Skin of body (tissue), 2 donors: ENCODE measurements around the gene CCT4. TPM values are rescaled to one million over a fixed set of nuclear protein-coding genes. Genes with fewer than 3 reads are reported as not detected.
A peak's percentile ranks its signal among the peaks of the same experiment; 100 is the strongest.
"Not testable (repeated sequence)": the region's sequence is repeated elsewhere in the genome, so short reads cannot be mapped to it uniquely, and the experiment has no call there.

Source experiments
- DNase-seq: peaks from one replicate; lab custom pipeline; 2025; lab: John Stamatoyannopoulos, UW
- total RNA-seq: library from RNA; depleted of rRNA; stranded (reverse); fragments of >200 nt; gene quantifications from one replicate; pipeline ENCODE4 v1.2.3, GENCODE V29; 2014

CCT4 gene, protein sequence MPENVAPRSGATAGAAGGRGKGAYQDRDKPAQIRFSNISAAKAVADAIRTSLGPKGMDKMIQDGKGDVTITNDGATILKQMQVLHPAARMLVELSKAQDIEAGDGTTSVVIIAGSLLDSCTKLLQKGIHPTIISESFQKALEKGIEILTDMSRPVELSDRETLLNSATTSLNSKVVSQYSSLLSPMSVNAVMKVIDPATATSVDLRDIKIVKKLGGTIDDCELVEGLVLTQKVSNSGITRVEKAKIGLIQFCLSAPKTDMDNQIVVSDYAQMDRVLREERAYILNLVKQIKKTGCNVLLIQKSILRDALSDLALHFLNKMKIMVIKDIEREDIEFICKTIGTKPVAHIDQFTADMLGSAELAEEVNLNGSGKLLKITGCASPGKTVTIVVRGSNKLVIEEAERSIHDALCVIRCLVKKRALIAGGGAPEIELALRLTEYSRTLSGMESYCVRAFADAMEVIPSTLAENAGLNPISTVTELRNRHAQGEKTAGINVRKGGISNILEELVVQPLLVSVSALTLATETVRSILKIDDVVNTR
- total RNA-seq: 96.8 TPM

DNA sequence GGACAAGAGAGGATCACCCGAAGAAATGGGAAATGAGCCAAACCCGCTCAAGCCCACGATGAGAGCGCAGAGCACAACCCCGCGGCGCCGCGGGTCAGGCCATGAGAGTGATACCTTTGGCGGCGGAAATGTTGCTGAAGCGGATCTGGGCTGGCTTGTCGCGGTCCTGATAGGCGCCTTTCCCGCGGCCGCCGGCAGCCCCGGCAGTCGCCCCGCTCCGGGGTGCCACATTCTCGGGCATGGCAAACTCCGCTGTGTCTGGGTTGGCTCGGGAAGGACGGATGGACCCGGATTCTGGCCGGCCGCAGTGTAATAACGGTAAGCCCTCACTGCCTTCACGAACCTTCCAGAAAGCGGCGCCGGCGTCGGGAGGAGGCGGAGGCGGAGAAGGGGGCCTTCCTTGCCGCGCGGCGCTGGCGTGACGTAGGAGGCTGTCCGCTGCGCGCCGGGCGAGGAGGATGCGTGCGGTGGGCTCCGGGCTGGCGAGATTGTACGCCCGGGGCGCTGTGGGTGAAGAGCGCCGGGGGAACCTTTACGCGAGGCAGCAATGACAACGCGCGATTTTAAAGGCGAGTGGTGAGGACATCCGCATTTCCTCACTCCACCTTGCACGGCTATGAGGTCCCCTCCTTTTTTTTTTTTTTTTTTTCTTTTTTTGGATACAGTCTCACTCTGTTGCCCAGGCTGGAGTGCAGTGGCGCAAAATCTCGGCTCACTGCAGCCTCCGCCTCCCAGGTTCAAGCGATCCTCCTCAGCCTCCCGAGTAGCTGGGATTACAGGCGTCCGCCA, at the start of gene CCT4:
Gene CCT4, minus strand, starts transcription at position 390 of the 789 bp plus-strand sequence. Its CDS starts 149 bp downstream, at position 241.
- peak; percentile 87 for DNase-seq

DNA sequence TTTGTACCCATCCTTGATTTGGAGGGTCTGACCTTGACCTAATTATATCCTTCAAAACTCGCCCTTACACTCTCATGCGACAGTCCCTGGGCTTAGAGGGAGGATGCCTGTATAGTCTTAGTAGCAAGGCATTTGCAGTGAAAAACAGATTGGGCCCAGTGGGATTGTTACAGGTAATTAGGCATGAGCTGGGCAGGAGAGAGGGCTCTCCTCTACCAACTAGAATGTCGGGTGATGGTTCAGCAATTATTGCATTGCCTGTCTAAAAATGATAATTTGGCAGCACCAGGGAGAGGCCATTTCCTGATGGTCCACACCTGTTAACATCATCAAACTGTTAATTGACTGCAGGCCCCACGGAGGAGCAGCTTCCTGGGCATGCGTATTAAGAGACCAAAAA, 49.4 kb upstream of the CCT4 start:
- DNase-seq: no peak

DNA sequence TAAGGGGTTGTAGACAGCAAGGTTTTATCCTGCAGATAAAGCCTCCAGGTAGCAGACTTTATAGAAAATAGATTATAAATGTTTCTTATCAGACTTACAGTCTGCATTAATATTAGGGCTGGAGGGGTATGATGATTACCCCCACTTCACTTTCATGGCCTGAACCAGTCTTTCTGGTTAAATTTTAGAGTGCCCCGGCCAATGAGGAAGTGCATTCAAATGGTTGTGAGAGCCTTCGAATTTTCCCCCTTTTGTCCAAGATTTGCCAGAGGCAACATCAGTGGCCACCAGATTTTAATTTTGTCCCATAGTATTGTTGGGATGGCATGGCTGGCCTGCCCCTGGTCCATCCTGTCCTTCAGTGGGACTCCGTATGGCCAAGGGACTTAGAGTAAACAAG, 48.6 kb upstream of the CCT4 start:
- DNase-seq: no peak

DNA sequence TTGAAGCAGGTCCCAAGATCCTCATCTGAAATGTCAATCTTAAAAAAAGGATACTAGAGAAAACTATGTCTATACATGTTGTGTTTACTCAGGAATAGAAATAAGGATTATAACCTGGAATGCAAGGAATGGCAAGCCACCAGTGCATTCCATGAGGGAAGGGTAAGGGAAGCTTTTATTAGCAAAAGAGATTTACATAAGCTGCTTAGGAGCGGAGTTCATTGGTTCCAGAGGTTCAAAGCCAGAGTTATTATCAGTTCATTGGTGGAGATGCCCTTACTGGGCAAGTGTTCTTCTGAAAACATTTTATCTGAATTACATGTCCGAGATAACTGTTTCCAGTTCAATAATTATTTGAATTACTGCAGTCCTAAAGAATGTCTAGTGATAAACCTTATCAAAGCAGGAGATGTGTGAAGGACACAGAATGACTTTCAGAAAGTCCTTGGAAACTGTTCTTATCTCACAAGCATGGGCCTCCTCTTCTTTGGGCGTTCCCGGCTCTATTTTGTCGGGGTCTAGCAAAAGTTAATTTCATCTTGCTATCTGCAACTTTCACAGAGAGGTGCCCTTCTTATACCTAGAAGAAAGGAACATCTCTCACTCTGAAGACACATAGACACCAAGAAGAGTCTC, 40.5 kb upstream of the CCT4 start:
- DNase-seq: no peak

DNA sequence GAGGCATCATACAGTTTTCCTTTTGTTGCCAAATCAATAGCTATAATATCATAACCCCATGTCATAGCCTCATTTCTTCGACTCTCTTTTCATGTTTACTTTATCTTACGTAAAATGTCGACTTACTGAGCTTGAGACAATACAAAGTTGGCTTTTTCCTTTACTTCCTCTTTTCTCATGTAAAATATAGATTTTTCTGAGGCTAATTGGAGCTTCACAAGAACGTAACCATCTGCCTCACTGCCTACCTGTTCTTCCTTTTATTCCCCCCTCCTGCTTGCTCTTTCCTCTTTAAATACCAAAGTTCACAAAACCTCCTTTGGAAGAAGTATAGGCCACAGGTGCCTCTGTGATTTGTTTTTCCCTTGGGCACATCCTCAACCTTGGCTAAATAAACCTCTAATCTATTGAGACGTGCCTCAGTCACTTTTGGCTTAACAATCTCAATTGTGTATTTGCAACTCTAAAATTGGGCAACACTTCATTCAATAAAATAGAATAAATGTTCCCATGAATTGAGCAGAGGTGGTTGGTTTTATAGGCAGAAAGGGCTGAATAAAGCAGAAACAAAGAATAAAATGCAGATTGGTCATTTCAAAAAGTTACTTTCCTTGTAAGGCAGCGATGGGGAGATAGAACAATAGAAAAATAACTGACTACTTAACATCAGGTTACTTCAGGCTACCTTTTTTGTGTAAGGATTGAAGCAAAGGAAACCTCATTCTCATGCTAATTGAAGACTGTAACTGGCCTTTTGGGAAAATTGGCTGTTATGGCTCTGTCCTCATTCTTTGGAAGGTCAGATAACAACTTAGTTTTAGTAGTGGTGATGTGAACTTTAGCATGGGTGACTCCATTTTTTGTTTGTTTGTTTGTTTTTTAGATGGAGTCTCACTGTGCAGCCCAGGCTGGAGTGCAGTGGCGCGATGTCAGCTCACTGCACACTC, 38.3 kb upstream of the CCT4 start:
- DNase-seq: no peak

DNA sequence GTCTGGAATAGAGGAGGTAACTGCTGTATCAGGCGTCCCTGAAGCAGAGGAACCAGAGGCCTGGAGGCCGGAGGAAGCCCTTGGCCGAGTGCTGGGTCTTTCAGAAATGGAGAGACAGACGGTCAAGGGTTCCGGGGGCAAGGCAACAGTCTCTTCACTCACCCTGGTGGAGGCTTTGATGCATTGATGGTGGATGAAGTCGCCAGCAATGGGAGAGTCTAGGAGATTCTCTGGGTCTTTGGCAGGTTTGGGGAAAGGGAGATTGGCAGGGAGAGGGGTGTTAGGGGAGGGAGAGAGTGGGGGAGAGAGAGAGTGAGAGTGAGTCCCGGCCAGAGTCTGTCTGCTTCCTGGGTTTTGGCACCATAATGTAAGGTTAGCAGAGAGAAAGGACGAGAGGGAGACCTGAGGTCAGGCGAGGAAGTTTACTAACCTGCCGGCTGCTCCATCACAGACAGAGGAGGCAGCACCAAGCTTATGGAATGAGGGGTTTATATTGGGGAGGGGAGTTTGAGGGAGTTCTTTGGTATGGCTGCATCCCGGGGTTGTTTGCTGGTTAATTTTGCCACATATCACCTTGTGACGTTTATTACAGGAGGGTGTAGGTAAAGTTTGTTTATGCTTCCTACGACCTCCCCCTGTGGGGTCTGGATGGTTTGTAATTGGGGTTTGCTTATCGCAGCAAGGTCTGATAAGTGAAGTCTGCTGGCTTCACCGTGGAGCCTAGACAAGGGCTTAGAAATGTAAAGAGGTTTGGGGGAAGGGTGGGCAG, 36.6 kb upstream of the CCT4 start:
- no peak for DNase-seq

DNA sequence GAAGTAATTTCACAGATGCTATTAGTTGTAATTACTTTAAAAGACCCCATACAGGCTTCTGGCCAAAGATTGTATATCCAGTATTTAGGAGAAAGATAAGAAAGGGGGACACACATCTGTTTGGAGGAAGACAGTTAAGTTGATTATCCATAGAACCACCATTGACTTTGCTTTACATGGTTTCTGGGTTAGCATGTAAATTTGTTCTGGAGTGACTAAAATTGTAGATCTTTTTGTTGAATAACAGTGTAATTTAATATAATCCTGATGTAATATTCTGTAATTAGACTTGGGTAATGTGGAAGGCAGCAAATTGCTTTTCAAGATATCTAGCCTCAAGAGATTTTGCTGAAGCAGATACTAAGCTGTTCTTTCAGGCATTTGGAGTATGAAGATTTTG, 34.3 kb upstream of the CCT4 start:
- DNase-seq: no peak

DNA sequence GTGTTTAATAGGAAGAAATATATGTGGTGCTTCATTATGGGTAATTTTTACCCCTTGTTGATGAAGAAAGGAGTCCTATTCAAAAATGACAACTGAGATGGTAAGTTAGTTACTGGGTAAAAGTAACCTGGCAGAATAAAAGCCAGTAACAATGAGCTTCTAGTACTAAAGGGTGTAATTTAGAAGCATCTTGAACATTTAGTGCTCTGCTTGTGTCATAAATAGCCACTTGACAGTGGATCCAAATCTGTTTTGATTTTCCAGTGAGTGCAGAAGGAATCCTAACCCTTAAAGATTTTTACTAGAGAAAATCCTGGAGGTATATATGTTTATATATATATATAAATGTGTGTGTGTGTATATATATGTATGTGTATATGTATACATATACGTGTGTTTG, 32.1 kb upstream of the CCT4 start:
- no peak for DNase-seq

DNA sequence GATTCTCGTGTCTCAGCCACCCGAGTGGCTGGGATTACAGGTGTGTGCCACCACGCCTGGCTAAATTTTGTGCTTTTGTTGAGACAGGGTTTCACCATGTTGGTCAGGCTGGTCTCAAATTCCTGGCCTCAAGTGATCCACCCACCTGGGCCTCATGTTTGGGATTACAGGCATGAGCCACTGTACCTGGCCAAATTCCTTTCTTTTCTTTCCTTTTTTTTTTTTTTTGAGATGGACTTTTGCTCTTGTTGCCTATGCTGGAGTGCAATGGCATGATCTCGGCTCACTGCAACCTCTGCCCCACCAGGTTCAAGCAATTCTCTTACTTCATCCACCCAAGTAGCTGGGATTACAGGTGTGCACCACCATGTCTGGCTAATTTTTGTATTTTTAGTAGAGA, 26.3 kb upstream of the CCT4 start:
- DNase-seq: not testable (repeated sequence)

DNA sequence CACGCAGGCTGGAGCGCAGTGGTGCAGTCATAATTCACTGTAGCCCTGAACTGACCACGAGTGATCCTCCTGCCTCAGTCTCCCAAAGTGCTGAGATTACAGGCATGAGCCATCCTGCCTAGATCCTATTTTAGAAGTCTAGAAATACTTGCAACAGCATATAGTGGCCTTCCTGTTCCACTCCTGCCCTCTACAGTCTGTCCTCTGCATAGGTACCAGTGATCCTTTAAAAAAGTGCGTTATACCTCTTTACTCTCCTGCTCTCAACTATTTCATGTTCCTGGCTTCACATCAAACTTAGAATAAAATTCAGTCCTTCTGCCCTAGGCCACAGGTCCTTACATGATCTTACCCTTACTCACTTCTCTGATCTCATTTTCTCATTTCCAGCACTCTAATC, 23.1 kb upstream of the CCT4 start:
- no peak for DNase-seq

DNA sequence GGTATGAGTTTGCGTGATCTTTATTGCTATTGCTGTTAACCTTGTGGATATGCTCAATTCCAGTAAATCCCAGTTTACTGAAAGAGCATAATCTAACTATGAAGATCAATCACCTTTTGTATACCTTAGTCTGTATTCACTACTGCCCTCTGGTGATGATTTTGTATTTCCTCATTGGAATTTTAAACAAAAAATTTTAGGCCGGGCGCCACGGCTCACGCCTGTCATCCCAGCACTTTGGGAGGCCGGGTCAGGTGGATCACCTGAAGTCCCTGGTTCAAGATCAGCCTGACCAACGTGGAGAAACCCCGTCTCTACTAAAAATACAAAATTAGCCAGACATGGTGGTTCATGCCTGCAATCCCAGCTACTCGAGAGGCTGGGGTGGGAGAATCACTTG, 22.1 kb upstream of the CCT4 start:
- no peak for DNase-seq

DNA sequence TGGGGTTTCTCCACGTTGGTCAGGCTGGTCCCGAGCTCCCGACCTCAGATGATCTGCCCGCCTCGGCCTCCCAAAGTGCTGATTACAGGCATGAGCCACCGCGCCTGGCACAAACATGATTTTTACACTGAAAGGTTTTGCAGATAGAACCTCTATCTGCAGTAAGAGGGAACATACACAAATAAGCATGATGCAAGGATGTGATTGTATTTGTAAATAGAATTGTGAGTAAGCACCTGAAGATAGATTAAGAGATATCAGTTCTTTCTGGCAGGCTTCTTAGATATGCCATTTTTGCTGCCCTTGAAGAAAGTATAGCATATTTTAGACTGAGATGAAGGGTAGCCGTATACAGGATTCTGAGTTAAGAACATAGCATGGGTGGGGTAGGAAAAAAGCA, 20.7 kb upstream of the CCT4 start:
- no peak for DNase-seq

DNA sequence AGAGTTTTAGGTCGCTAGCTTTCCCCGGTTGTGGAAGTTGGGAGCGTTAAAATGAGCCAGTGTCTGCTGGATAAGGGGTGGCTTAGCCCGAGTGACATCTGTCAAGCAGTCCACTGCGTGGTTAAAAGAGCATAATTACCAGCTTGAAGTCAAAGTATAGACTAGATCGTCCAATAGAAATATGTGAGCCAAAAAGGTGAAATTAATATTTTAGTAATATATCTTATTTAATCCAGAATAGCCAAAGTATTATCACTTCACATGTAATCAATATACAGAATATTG, 17.7 kb upstream of the CCT4 start:
- no peak for DNase-seq

DNA sequence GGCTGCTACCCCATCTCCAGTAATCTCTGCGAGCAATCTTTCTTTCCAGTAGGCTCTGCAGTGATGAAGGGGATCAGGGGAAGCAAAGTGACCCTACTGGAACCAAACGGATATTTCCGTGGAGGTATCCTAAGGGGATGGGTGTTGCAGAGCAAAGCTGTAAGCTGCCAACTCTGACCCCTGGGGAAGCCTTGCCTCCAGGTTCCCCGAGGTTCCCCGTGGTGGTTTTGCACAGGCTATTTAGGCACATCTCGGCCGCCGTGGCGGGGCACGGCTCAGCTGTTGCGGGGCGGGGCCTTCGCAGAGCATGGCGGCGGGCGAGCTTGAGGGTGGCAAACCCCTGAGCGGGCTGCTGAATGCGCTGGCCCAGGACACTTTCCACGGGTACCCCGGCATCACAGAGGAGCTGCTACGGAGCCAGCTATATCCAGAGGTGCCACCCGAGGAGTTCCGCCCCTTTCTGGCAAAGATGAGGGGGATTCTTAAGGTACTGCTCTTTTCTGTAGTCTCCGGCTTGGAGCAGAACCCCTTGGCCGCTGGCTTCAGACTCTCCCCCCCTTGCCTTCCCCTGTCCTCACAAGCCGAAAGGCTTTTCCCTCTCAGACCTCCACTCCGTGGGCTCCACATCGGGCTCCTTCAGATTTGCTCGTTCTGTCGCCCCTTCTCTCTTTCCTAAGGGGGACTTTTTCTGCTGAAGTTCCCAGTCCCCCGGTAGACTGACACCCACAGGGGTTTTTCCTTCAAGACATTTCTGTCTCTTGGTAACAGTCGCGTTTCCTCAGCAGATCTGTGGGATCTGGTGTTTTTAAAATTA, 17.1 kb upstream of the CCT4 start, which contains the start of gene COMMD1:
Gene COMMD1, plus strand, starts transcription at position 303 of the 814 bp plus-strand sequence. Its CDS starts 5 bp downstream, at position 308.
- no peak for DNase-seq

DNA sequence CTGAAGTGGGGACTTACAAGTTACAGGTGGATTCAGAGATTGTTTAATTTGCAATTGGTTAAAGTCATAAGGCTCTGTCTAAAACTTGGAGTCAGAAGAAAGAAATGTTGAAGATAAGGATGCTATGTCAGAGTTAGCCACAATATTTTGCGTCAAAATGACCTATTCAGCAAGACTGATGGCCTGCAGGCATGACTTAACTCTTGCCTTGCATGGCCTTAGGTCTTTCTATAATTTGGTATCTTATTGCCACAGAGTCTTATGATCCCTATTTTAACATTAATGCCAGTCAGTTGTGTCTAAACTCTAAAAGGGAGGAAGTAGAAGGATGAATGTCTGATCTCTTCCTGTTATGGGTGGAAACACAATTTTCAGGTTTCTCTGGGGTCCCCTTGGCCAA, 11.8 kb upstream of the CCT4 start:
- no peak for DNase-seq

DNA sequence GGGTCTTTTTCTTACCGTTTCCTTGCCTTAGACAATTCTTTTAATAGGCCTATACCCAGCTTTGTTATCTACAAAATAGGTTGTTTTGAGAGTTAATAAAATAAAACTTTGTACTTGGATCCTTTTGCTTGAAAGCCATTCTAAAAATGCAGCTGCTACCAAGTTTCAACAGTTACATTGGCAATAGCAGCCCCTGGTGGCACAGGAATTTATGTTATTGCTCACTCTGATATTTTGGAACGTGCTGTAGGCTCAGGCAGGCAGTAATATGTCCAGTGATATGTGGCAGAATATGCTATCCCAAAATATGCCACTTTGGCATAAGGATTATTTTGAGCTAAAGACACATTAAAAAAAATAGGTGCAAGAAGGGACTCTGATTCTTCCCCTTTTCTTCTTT, 10.4 kb upstream of the CCT4 start:
- no peak for DNase-seq

DNA sequence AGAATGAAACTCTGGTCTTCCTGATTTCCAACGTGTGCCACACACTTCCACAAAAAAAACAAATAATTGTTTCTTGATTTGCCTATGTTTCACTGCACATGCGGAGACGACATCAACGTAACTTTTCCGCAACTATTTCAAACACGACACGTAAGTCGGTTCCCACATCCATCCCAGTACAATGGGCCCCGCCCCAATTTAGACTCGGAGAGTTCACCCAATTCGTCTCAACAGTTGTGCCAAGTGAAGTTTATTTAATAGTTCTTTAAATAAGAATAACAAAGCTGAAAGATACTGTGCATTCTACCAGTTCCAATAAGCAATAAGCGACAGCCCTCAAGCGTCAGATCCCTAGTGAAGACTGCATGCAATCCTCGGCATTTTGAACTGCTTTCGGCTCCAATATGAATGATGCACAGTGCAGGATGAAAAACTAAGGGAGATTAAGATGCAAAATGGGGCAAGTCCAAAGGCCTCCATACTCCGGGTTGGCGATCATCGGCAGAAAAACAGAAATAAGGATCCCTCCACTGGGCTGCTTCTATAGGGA, 664 bp downstream of the CCT4 start:
- peak; percentile 63 for DNase-seq

DNA sequence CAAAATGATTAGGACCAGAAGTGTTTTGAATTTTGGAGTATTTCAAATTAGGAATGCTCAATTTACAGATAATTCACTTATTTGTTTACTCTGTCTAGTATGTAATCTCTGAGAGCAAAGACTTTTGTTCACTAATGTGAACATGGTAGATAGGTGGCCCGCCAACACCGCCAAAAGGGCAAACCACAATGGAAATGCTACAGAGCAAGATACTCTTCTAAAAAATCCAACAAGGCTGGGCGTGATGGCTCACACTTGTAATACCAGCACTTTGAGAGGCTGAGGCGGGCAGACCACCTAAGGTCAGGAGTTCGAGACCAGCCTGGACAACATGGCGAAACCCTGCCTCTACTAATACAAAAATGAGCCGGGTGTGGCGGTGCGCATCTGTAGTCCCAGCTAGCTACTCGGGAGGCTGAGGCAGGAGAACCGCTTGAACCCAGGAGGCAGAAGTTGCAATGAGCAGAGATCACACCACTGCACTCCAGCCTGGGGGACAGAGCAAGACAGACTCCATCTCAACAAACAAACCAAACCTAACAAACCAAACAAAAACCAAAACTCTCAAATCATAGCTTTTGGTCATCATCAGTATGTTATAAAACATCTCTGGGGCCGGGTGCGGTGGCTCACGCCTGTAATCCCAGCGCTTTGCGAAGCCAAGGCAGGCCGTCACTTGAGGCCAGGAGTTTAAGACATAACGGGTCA, 2.4 kb downstream of the CCT4 start:
- no peak for DNase-seq
